ENCODE data around the gene RPL22.
"Not testable (repeated sequence)": the region's sequence is repeated elsewhere in the genome, so short reads cannot be mapped to it uniquely, and the experiment has no call there.

RPL22 gene

GRCh38 chr1:6221210-6221784 is 21.9 kb upstream of the RPL22 start:
- no peak for DNase-seq
- TF ChIP-seq CTCF (IDR thresholded peaks at IDR 0.05; ENCODE audit: borderline replicate concordance, extremely low read depth, low read length, poor library complexity, severe bottlenecking) (no peak), EZH2 (IDR thresholded peaks at IDR 0.05; ENCODE audit: borderline replicate concordance, low read depth, low read length, severe bottlenecking) (no peak)
- Histone ChIP-seq H3K27me3 (ENCODE audit: insufficient read depth, low read length, poor library complexity) (no peaks in the 10 kb centered on the region), H3K9ac (ENCODE audit: low read depth, low read length) (no peak overlapping the region), H3K79me2 (ENCODE audit: insufficient read depth, low read length) (peaks cover 8% of the 10 kb centered on the region; the same call in 1 of the 2 replicates), H3K36me3 (ENCODE audit: insufficient read depth, low read length) (peaks cover 54% of the 10 kb centered on the region), H2AFZ (ENCODE audit: low read depth, low read length) (no peak overlapping the region), H3K4me2 (ENCODE audit: insufficient read depth, low read length) (no peak overlapping the region), H3K4me3 (ENCODE audit: low read depth in 1 of 2, low read length in 2 of 2) (no peak overlapping the region), H3K4me1 (ENCODE audit: insufficient read depth, low read length) (no peaks in the 10 kb centered on the region), H4K20me1 (ENCODE audit: insufficient read depth, low read length) (peaks cover 50% of the 10 kb centered on the region), H3K9me3 (ENCODE audit: insufficient read depth, low read length, severe bottlenecking) (no peaks in the 10 kb centered on the region), H3K27ac (ENCODE audit: low read length) (no peak overlapping the region)
- ATAC-seq (ENCODE audit: insufficient read depth, low read depth): no peak

DNA sequence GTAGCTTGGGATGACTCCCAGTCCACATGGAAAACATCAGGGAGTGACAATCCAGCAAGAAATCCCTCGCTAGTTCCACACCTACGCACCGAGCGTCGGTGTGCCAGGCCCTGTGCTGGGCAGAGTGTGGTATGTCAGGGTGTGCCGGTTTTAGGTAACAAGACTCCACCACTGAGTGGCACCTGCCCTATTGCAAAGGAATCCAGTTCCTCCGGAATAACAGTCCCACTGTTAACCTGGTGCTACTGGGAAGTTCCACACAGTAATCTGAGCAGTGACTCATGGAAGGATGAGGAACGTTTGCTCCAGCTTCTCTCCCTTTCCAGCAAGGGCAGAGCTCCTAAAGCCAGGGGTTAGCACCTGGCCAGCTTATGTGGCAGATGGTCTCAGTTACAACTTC is 20.8 kb upstream of the RPL22 start:
- no peak for DNase-seq
- peaks cover 44% of the 10 kb centered on the region for H3K36me3 ChIP-seq (ENCODE audit: insufficient read depth, low read length)

GRCh38 chr1:6219641-6220040 is 20.2 kb upstream of the RPL22 start:
- not testable (repeated sequence) for H3K27me3 ChIP-seq (ENCODE audit: insufficient read depth, low read length, poor library complexity); H3K4me3 ChIP-seq (ENCODE audit: low read depth in 1 of 2, low read length in 2 of 2); H3K4me2 ChIP-seq (ENCODE audit: insufficient read depth, low read length); DNase-seq; H2AFZ ChIP-seq (ENCODE audit: low read depth, low read length); H3K27ac ChIP-seq (ENCODE audit: low read length); H3K79me2 ChIP-seq (ENCODE audit: insufficient read depth, low read length); ATAC-seq (ENCODE audit: insufficient read depth, low read depth); H3K4me1 ChIP-seq (ENCODE audit: insufficient read depth, low read length); H3K9ac ChIP-seq (ENCODE audit: low read depth, low read length); H3K9me3 ChIP-seq (ENCODE audit: insufficient read depth, low read length, severe bottlenecking)
- Histone ChIP-seq H4K20me1 (ENCODE audit: insufficient read depth, low read length) (peaks cover 34% of the 10 kb centered on the region), H3K36me3 (ENCODE audit: insufficient read depth, low read length) (peaks cover 38% of the 10 kb centered on the region)

More for the DNA sequence above, 20.8 kb upstream of the RPL22 start:
- H3K79me2 ChIP-seq (ENCODE audit: insufficient read depth, low read length): peaks cover 2% of the 10 kb centered on the region; the same call in 1 of the 2 replicates
- ATAC-seq (ENCODE audit: insufficient read depth, low read depth): no peak
- TF ChIP-seq EZH2 (IDR thresholded peaks at IDR 0.05; ENCODE audit: borderline replicate concordance, low read depth, low read length, severe bottlenecking): no peak
- TF ChIP-seq CTCF (IDR thresholded peaks at IDR 0.05; ENCODE audit: borderline replicate concordance, extremely low read depth, low read length, poor library complexity, severe bottlenecking): no peak
- no peak overlapping the region for H3K27ac ChIP-seq (ENCODE audit: low read length)
- H3K27me3 ChIP-seq (ENCODE audit: insufficient read depth, low read length, poor library complexity): no peaks in the 10 kb centered on the region
- no peaks in the 10 kb centered on the region for H3K9me3 ChIP-seq (ENCODE audit: insufficient read depth, low read length, severe bottlenecking)
- no peak overlapping the region for H3K9ac ChIP-seq (ENCODE audit: low read depth, low read length)
- peaks cover 40% of the 10 kb centered on the region for H4K20me1 ChIP-seq (ENCODE audit: insufficient read depth, low read length)
- H3K4me1 ChIP-seq (ENCODE audit: insufficient read depth, low read length): no peaks in the 10 kb centered on the region
- H3K4me2 ChIP-seq (ENCODE audit: insufficient read depth, low read length): no peak overlapping the region
- no peak overlapping the region for H2AFZ ChIP-seq (ENCODE audit: low read depth, low read length)
- no peak overlapping the region for H3K4me3 ChIP-seq (ENCODE audit: low read depth in 1 of 2, low read length in 2 of 2)

DNA sequence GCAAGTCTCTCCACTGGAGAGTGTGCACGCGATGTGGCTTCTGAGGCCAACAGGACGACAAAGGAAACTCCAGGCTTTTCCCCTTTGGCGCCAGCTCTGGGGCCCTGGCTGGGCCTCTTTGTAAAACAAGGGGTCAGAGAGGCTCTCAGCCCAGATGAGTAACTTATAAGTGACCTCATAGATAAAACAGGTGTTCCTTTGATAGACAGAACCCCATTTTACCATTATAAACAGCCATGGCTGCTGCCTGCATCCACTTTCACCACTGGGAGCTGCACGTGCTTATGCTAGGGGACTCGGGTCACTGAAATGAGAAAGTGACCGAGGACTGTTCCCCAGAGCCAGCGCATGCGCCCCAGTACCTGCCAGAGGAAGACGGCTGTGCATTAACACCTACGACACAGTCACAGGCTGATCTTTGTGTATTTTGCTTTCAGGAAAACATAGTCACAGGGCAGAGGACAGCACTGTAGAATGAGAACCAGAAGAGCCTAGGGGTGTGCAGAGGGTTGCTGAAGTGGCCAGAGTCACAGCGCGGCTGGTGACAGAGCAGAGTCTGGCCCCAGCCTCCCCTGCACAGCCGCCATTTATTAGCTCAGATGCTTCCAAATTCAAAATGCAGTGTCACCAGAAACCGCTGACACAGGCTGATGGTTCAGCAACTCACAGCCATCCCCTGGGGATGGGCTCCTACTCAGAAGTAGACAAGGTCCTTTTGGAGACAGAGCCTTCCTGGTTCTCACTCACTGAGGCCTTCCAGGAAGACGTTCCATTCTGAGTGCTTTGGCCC is 19.2 kb upstream of the RPL22 start:
- no peak overlapping the region for H3K4me3 ChIP-seq (ENCODE audit: low read depth in 1 of 2, low read length in 2 of 2)
- H3K79me2 ChIP-seq (ENCODE audit: insufficient read depth, low read length): no peaks in the 10 kb centered on the region
- DNase-seq: no peak
- H2AFZ ChIP-seq (ENCODE audit: low read depth, low read length): no peak overlapping the region
- H3K27ac ChIP-seq (ENCODE audit: low read length): no peak overlapping the region
- no peak overlapping the region for H3K4me2 ChIP-seq (ENCODE audit: insufficient read depth, low read length)
- H3K9me3 ChIP-seq (ENCODE audit: insufficient read depth, low read length, severe bottlenecking): no peaks in the 10 kb centered on the region
- H3K9ac ChIP-seq (ENCODE audit: low read depth, low read length): no peak overlapping the region
- H4K20me1 ChIP-seq (ENCODE audit: insufficient read depth, low read length): peaks cover 23% of the 10 kb centered on the region
- no peaks in the 10 kb centered on the region for H3K27me3 ChIP-seq (ENCODE audit: insufficient read depth, low read length, poor library complexity)
- peaks cover 27% of the 10 kb centered on the region for H3K36me3 ChIP-seq (ENCODE audit: insufficient read depth, low read length)
- TF ChIP-seq CTCF (IDR thresholded peaks at IDR 0.05; ENCODE audit: borderline replicate concordance, extremely low read depth, low read length, poor library complexity, severe bottlenecking) (no peak), EZH2 (IDR thresholded peaks at IDR 0.05; ENCODE audit: borderline replicate concordance, low read depth, low read length, severe bottlenecking) (no peak)
- H3K4me1 ChIP-seq (ENCODE audit: insufficient read depth, low read length): no peaks in the 10 kb centered on the region
- no peak for ATAC-seq (ENCODE audit: insufficient read depth, low read depth)

Measured in DND-41 (cell line).